Measurements from ENCODE around the gene TSPAN3. TPM values are rescaled to one million over a fixed set of nuclear protein-coding genes. Genes with fewer than 3 reads are reported as not detected.

Gene TSPAN3
- total RNA-seq, result 150 and 311 TPM in 2 replicates

DNA sequence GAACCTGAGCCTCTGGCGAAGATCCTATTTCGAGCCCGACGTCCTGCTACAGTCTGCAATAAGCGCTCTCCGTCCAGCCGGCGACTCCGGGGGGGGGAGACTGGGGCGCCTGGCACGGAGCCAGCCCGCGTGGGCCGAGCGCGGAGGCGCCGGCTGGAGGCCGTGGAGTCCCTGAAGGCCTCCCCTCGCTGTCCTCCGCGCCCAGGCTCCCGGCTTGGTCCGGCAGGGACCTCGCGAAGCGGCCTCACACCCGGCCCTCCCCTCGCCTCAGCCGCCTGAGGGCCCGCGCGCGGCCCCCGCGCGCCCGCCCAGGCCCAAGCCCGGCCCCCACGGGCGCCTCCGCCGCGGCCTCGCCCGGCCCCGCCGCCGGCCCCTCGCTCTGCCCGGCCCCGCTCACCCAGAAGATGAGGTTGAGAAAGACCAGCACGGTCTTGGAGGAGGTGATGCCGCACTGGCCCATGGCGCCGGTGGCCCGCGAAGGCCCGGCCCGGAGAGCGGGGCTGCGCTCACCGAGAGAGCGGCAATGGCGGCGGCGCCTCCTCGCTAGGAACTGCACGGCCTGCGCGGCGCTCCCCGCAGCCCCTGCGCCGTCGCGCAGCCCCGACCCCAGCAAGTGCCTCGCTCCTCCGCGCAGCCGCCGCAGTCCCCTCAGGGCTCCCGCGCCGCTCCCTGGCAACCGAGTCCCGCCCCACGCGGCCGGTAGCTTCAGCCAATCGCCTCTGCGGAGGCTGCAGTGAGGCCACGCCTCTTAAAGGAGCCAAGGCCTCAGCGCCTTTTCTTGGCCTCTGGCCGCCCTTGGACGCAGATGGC, at the start of gene TSPAN3:
TSS of gene TSPAN3 (minus strand) at position 615 of the 810 bp plus-strand sequence. CDS start at position 460, 155 bp downstream.

DNA sequence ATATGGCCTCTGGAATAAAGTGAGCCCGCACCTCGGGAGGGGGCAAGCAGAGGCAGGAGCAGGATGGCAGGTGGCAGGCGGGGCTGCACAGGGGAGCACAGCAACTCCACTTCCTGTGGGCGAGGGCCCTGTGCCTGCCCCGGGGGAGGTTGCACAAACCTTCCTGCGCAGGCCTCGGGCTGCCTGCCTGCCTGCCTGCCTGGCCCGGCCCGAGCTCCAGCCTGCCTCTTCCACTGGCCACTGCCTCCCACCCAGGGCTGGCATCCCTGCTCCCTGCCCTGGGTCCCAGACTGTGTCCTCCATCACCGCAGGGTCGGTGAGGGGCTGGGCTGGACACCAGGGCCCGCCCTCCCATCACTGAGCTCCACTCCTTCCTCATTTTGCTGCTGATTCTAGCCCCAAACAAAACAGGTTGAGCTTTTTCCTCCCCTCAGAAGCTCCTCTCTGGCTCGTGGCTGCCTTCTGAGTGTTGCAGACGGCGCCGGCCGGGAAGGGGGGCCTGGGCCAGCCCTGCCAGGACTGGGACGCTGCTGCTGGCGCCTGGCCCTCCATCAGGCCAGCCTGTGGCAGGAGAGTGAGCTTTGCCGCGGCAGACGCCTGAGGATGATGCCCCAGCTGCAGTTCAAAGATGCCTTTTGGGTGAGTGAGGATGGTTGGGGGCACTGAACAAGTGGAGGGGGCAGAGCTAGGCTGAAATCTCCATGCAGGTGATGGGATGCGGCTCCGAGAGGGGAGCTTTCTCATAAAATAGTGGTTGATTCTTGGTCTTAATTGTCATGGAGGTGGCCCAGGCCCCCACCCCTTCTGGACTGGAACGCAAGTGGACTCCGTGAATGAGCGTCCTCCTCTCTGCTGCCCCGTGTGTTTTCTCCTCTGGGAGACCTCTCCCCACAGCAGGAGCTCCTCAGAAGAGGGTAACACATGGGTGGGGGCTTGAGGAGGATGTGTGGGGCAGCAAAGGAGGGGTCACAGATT, 75.7 kb downstream of the TSPAN3 start, which contains the start of gene PSTPIP1:
TSS of gene PSTPIP1 (plus strand) at position 156 of the 975 bp plus-strand sequence. CDS start at position 604, 448 bp downstream.

Other genes starting within 250 kb of the TSPAN3 start
- 6.7 and 7.6 TPM in 2 replicates for gene SCAPER, start 165.8 kb downstream of the TSPAN3 start, total RNA-seq
- 60.4 and 66.3 TPM in 2 replicates for gene RCN2, start 139.4 kb downstream of the TSPAN3 start, total RNA-seq
- gene PSTPIP1, start 76.0 kb downstream of the TSPAN3 start, total RNA-seq, result 1.4 and 1.8 TPM in 2 replicates